GM12864 (cell line): Measurements from ENCODE around the gene SGSM1.

Source experiments
- DNase-seq: peaks from one replicate; pipeline ENCODE4 v3.0.0-alpha.2; 2011; ENCODE audit warnings: low read depth
- H3K4me3 ChIP-seq: 2 replicates; pipeline ENCODE4 v1.5.1; 2011; ENCODE audit warnings: mild to moderate bottlenecking, low read depth, low read length, control low read depth
- TF ChIP-seq, protein P1 (sequence below): IDR thresholded peaks from 2 replicates; pipeline ENCODE4 v1.5.1; 2011; ENCODE audit warnings: low read depth, mild to moderate bottlenecking, moderate library complexity, low read length, control low read depth, inconsistent platforms; ENCODE audit errors: missing control alignments

Gene SGSM1

DNA sequence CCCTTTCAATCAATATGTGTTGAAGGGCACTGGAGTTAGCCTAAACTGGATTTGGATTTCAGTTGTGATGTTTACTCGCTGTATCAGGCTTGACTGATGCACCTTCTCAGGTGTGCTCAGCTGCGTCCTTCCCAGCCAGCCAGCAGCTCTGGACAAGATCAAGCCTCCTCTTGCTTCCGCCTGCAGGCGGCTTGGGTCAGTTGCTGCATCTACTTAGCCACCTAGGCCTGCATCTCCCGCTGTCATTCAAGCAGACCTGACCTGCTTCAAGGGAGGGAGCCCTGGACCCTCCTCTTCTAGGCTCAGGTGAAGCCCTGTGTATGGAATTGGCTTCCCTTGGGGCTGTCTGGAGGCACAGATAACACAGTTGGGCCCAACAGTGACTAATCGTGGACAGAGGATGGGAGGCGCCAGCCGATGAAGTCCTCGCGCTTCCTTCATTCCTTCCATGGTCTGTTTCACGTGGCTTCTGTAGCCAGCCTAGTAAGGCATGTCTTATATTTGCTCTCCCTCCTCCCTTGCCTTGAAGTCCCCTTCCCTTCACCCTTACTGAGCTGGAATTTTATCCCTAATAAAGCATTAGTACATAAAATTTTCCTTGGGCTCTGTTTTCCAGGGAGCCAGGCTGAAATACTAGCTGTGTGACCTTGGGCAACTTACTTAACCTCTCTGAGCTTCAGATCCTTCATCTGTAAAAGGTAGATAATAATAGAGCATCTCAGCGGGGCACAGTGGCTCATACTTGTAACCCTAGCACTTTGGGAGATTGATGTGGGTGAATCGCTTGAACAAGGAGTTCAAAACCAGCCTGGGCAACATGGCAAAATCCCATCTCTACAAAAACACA lies 142.6 kb downstream of the SGSM1 start:
- DNase-seq = no peak
- H3K4me3 ChIP-seq = no peak overlapping the region
- TF ChIP-seq, protein P1, sequence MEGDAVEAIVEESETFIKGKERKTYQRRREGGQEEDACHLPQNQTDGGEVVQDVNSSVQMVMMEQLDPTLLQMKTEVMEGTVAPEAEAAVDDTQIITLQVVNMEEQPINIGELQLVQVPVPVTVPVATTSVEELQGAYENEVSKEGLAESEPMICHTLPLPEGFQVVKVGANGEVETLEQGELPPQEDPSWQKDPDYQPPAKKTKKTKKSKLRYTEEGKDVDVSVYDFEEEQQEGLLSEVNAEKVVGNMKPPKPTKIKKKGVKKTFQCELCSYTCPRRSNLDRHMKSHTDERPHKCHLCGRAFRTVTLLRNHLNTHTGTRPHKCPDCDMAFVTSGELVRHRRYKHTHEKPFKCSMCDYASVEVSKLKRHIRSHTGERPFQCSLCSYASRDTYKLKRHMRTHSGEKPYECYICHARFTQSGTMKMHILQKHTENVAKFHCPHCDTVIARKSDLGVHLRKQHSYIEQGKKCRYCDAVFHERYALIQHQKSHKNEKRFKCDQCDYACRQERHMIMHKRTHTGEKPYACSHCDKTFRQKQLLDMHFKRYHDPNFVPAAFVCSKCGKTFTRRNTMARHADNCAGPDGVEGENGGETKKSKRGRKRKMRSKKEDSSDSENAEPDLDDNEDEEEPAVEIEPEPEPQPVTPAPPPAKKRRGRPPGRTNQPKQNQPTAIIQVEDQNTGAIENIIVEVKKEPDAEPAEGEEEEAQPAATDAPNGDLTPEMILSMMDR = no peak

- TF ChIP-seq, protein P1 = no peak
- DNase-seq = no peak
- no peak overlapping the region for H3K4me3 ChIP-seq
Observed at GRCh38 chr22:24950272-24950902, 144.4 kb downstream of the SGSM1 start.

GRCh38 chr22:24951942-24952836 lies 146.2 kb downstream of the SGSM1 start, which contains the start of gene KIAA1671:
Gene KIAA1671, plus strand, starts transcription at chr22:24952716. Its CDS starts 75,284 bp downstream, at chr22:25028000.
- H3K4me3 ChIP-seq = peak within 1 kb of the TSS; percentile 49
- no peak for DNase-seq
- TF ChIP-seq, protein P1 = peak; percentile 87

DNA sequence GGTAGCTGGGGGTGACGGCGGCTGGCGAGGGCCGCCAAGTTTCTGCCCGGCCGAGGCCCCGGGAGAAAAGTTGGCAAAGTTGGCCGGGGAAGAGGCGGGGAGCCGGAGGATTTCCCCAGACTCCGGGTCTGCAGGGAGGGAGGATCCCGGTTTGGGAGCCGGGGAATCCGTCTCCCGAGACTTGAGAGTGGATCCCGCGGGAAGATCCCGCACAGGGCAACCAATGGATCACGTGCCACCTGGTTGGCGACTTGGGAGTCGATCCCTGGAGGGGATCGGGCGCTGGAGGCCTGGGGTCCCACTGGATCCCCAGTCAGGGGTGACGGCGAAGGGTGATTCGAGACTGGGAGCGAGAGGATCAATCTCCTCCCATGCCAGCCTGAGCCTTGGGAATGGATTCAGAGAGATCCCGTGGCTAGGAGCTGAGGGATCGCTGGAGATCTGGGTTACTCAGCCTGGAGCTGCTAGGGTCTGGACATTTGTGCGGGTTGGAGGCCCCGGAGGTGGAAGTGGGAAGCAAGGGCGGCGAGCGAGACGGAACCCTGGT lies 146.9 kb downstream of the SGSM1 start:
- no peak overlapping the region; the same call in 1 of the 2 replicates for H3K4me3 ChIP-seq
- DNase-seq = no peak
- TF ChIP-seq, protein P1 = no peak

GRCh38 chr22:24953384-24954113 lies 147.5 kb downstream of the SGSM1 start:
- no peak for DNase-seq
- TF ChIP-seq, protein P1 = no peak
- no peak overlapping the region for H3K4me3 ChIP-seq

DNA sequence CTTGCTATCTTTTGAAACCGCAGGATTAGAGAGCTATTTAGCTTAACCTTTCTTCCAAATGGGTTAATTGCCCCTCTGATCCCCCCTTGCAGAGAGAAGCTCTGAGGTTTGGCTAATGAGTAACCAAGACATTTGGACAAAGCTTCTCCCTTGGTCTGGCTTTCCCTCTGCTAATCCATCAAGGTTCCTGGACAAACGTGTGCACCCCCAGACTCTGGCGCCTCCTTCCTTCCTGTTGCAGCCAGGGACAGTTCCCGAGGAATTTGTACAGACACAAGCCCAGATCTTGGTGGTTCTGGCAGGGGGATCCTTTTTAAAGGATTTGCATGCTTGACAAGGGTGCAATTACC lies 148.1 kb downstream of the SGSM1 start:
- TF ChIP-seq, protein P1 = no peak
- no peak for DNase-seq
- H3K4me3 ChIP-seq = no peak overlapping the region
